Activated CD4-positive, alpha-beta T cell treated with anti-CD3 and anti-CD28 coated beads for 24 hours (primary cell): ENCODE results near the gene FAM53B.
"Not testable (repeated sequence)": the region's sequence is repeated elsewhere in the genome, so short reads cannot be mapped to it uniquely, and the experiment has no call there.

Experiments
- DNase-seq, 2 donors: peaks; one replicate each; pipeline ENCODE4 v3.0.0-alpha.2; 2020; ENCODE audit warnings: low read depth in 2 of 2

Gene FAM53B, protein sequence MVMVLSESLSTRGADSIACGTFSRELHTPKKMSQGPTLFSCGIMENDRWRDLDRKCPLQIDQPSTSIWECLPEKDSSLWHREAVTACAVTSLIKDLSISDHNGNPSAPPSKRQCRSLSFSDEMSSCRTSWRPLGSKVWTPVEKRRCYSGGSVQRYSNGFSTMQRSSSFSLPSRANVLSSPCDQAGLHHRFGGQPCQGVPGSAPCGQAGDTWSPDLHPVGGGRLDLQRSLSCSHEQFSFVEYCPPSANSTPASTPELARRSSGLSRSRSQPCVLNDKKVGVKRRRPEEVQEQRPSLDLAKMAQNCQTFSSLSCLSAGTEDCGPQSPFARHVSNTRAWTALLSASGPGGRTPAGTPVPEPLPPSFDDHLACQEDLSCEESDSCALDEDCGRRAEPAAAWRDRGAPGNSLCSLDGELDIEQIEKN

DNA sequence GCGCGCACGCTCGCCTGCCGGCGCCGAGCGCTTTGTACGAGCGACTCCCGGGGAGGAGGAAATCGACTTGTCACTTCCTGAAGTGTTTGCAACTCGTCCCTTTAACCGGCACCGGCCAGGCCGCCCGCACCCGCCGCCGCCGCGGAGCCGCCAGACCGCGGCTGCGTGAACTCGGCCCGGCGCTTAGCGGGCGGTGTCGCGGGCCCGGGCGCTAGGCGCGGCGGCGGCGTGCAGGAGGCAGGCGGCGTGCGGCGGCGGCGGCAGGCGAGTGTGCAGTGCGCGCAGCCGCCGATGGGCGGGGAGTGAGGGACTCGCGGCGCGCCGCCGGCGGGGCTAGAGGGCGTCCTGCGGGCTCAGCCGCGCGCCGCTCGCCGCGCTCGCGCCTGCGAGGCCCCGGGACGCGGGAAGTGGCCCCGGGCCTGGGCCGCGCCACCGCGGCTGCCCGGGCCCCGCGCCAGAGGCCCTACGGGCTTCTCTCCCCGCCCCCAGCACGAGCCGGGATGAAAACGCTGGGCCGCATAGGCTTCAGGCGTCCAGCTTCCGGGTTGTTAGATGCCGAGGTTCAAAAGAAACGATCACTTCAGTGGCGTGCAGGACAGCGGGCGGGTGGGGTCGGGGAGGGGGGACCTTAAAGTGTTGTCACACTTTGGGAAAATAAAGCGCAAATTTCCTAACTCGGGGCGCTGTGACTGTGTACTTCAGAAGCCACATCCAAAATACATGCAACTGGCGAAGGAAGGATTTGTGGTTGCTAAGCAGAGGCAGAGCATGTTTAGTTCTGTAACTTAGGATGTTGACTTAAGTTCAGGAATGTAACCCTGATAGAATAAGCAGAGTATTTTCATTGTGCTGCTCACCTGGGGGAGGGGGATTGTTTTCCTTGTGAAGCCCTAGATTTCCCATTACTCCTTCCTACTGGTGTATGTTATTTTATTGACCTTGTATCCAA lies at the start of gene FAM53B:
Gene FAM53B (minus strand): TSS at position 277 of the 949 bp plus-strand sequence. CDS start 37,665 bp downstream, outside the sequence.
- peak; percentile 65 to 66 for DNase-seq

DNA sequence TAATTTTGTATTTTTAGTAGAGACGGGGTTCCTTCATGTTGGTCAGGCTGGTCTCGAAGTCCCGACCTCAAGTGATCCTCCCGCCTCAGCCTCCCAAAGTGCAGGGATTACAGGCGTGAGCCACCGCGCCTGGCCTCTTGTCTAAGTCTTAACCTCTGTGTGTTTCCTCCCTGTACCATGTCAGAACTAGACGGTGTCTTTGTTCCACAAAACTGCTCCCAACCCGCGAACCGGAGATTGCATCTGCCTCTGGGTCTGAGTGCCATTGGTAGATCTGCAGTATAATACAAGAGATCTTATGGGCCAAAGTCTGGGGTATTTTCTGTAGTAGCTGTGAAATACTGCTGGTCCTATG lies 48.8 kb upstream of the FAM53B start:
- no peak for DNase-seq

DNA sequence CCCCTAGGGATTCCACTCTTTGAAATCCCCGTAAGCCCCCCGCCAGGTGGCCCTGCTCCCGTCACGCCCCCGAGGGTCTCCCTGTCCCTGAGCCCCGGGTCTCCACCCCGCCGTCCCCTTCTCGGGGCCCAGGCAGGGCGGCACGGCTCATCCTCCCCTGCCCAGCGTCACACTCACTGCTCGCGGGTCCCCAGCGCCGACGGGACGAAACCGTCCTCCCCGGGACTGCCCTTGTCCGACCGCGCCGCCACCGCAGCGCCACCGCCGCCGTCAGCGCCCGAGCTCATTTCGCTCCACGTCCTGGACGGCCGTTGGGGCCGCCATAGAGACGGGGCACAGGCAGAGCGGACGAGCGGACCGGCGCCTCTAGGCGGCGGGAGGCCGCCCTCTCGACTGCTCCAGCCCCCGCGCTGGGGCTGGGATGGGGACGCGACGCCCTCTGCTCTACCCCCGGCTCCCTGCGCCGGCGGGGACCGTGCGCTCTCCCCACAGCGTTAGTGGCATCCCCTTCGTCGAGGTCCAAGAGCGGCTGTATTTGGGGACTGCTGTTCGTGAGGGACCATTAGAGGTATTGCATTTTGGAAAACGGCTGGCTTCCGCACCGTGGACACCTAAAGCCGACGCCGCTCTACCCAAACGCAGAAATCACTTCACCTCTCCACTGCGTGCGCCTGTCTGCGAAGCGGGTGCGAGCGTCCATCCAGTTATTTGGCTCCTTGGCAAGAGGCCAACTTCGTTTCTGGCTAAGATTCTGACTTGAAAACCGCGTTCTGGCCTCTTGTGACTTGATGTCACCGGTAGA lies 47.6 kb upstream of the FAM53B start, which contains the start of gene EEF1AKMT2:
Gene EEF1AKMT2 (minus strand): TSS at position 341 of the 802 bp plus-strand sequence. CDS start 54 bp downstream, at position 287.
- DNase-seq: peak; percentile 72 to 73

DNA sequence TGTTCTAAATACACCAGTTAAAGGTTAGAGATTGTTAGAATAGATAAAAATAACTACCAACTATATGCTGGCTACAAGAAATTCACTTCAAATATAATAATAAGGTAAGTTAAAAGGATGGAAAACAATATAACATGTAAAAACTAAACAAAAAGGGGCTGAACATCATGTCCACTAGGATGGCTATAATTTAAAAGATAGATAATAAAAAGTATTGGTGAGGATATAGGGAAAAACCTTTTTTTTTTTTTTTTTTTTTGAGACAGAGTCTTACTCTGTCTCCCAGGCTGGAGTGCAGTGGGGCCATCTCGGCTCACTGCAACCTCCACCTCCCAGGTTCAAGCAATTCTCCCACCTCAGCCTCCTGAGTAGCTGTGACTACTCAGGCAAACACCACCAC lies 38.7 kb upstream of the FAM53B start:
- not testable (repeated sequence) for DNase-seq

DNA sequence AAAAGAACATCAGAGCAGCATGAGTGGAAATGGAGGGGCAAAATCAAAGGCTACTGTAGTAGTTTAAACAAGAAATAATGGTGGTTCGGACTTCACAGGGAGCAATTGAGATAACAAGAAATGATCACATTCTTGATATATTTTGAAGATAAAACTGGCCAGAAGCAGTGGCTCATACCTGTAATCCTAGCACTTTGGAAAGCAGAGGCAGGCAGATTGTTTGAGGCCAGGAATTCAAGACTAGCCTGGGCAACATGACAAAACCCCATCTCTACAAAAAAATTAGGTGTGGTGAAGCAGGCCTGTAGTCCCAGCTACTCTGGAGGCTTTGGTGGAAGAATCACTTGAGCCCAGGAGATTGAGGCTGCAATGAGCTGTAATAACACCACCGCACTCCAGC lies 24.6 kb upstream of the FAM53B start:
- no peak for DNase-seq

DNA sequence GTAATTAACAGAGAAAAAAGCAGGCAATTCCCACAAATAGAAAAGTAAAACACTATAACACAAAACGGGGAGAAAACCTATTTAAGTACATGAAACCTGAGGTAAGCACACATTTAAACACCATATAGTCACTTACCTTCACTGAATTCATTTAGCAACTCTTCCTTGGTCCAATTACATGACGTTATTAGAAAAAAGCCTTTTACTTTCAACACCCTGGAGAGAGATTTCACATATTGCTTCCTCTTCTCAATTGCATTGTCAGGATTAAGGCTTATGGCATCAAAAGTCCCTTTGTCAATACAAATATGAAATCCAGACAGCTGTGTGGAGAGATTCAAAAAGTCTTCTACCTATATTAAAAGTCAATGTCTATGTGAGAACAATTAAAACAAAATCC lies 21.1 kb upstream of the FAM53B start:
- no peak for DNase-seq

DNA sequence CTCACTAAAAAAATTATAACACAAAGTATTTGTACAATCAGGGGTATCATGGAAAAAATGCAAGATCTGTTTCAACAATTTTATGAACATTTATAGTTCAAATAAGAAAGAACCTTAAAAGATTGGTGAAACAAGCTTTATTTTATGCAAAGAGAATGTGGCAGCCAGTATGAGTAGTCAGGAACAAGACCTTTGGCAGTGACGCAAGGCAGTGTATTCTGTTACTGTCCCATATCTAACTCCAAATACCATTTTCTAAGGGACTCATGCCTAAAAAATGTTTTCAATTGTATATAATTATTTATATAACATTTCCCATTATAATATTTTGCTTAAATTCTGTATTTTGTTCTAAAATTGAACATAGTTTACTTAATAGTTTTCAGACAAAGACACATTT lies 19.1 kb upstream of the FAM53B start:
- DNase-seq: no peak

DNA sequence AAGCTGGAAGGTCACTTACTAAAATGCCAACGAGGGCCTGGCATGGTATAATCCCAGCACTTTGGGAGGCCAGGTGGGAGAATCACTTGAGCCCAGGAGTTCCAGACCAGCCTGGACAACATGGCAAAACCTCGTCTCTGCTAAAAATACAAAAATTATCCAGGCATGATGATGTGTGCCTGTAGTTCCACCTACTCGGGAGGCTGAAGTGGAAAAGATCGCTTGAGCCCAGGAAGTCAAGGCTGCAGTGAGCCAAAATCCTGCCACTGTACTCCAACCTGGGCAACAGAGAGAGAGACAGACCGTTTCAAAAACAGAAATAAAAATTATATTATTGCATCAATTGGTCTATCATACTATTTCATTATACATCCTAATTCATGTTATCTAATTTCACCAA lies 18.1 kb upstream of the FAM53B start:
- DNase-seq: no peak

DNA sequence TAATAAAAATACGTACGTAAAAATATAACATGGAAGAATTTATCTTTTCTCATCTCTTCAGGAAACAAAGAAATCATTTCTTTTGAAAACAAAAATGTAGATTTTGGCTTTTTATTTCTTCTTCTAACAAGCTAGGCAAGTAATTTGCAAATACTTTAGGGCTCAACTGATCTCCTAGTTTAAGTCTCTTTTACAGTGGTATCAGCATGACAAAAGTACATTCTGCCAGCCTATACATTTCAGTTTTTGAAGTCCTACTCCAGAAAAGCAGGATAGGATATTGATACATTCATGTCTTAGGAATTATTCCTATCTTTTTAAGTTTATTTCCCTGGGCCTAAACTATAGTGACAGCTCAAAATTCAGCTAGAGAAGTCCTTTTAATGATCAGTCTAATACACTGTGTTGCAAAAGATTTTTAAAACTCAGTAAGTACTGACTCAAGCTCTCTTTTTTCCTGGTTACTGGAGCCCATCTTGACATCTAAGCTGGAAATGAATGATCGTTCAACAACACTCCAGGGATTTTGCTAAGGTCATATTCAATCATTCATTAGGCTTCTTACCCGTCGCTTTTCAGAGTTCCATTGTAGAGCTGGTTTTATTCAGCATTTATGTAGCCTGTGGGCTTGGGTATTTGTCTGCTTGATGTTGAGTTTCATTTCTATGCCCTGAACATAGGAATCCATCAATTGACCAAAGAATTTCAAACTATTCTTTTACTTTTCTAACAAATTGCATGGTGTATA lies 12.2 kb upstream of the FAM53B start:
- DNase-seq: no peak

DNA sequence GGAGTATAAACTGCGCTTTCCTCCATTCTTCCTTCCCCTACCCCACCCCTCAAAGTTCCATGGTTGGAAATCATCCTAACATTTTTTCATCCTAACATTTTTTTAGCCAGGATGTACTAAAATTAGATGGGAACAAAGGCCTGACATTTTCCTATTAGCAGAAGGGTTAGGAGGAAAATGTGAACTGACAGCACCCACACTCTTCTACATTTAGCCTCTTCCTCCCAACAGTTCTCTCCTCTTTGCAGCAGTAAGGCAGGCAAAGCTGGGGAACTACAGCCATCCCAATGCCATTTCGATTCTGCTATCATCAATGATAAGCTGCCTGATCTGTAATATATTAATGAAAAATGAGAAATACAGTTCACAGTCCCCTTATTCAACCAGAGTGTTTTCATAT lies 11.4 kb upstream of the FAM53B start:
- DNase-seq: no peak

DNA sequence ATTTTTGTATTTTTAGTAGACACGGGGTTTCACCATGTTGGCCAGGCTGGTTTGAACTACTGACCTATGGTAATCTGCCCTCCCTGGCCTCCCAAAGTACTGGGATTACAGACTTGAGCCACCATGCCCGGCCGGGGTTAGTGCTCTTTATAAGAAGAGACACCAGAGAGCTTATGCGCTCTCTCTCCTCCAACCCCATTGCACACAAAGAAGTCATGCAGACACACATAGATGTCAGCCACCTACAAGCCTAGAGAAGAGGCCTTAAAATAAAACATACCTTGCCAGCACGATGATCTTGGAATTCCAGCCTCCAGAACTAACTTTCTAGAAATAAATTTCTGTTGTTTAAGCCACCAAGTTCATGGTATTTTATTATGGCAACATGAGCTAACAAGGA lies 10.0 kb upstream of the FAM53B start:
- no peak for DNase-seq

DNA sequence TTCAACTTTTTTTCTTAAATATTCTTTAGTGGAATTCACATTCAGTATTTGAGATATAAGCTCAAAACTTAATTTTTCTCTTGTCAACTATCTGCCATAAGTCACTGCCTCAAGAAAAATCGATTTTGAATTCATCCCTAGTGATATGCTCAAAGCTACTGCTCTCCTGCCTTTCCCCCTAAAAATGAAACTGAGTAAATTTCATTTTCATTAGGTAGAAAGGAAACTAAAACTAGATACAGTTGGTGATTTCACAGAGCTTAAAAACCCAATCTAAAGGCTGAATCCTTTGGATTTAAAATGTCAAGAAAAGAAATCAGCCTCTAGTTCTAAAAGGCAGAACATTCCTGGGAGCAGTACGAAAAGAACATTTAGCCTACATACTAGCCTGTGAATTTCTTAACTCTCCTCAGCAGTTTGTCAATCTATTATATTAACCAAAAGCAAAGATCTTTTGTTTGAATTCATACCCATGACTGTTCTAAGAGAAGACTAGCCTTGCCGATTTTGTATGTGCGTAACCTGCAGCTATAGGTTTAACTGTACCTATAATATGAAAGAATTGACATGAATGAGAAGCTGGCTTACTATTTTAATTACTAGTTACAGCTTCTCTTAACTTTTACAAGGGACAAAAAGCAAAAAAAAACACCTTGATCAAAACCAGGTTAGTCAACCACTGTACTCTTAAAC lies 4.9 kb upstream of the FAM53B start:
- no peak for DNase-seq

DNA sequence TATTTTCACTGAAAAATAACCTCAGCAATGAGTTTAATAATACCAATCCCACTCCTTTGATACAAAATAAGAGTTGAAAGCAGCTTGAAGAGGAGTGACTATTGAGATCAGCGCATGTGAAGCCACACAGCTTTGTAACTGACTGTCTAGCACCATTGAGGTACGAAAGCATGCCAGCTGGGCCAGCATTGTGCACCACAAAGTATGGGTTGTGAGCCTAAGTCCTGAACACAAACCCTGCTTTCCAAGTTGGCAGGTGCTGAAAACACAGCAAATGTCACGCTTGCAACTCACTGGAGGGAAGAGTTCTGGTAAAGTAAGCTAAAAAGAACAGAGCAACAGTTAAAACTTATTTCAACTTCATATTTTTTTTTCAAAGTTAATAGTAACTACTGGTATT lies 4.0 kb upstream of the FAM53B start:
- no peak for DNase-seq

DNA sequence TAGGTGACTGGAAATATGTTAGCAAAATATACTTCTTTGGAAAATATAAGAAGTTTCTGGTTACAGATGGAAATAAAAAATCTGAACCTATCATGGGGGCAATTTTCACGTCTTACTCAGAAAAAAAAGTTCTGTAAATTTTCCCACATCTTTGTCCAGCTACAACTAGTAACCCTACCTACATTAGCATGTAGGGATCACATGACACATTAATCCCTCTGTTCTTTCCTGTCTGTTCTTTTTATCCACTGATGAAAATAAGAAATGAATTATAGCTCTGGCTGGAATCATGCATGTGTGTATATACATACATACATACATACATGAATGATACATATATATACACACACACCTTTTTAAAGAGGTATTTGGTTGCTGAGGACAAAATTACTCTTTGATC lies 3.6 kb upstream of the FAM53B start:
- DNase-seq: no peak

DNA sequence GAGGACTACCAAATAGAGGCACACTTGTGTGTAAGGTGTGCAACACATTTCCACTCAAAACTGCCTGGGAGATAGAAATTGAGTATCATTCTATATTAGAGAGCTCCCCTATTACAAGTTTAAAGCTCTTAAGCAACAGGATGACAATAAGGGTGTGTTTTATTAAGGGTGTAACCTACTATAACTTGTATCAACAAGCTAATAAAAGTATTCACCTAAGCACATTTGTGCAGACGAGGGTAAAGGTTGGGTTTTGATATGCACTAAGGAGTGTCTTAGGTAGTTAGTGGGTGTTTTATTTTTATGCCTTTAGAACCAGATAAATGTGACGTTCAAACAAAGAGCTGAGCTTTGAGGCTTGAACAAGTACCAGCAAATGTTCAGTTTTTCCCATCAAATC lies 2.8 kb upstream of the FAM53B start:
- DNase-seq: no peak

DNA sequence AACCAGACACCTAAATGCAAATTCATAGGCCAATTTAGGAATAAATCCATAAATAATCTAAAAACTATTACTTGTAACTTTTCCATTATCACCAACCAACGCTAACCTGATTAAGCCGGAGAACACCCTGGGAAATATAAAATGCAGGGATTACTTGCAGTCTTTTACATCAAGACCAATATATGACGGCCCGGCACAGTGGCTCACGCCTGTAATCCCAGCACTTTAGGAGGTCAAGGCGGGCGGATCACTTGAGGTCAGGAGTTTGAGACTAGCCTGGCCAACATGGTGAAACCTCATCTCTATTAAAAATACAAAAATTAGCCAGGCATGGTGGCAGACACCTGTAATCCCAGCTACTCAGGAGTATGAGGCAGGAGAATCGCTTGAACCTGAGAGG lies 2.3 kb upstream of the FAM53B start:
- DNase-seq: not testable (repeated sequence)

DNA sequence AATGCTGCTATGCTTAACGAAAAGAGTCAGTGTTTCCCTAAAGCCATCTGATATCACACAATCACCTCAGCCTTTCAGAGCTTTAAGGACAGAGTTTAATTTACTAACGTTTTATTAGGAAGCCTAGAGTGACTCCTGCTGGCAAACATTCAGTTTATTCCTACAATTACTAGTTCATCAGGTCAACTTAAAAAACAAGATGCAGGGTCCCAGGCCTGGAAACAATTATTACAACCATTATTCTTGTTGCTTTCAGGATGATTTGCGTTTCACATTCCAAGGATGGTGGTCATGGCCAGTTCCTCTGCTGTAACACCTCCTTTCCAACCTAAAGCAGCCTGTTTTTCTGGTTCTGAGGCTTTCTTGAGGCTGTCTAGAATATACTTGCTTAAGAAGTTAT lies 1.5 kb upstream of the FAM53B start:
- DNase-seq: no peak

DNA sequence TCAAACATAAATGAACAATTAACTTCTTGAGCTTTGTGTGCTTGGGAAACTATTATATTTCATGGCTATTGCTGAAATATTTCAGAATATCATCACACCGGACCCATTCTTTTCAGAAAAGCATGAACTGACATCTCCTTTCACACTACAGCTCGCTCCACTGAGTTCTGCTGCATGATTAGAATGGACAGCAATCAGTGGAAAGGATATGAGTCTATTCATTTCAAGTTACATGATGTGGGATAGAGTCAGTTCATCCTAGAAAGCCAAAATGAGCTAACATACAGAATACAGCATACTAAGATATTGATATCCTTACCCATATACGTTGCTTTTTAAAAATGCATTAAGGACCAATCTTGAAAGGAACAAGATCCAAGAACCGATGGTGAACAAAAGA lies 1.1 kb upstream of the FAM53B start:
- DNase-seq: no peak

DNA sequence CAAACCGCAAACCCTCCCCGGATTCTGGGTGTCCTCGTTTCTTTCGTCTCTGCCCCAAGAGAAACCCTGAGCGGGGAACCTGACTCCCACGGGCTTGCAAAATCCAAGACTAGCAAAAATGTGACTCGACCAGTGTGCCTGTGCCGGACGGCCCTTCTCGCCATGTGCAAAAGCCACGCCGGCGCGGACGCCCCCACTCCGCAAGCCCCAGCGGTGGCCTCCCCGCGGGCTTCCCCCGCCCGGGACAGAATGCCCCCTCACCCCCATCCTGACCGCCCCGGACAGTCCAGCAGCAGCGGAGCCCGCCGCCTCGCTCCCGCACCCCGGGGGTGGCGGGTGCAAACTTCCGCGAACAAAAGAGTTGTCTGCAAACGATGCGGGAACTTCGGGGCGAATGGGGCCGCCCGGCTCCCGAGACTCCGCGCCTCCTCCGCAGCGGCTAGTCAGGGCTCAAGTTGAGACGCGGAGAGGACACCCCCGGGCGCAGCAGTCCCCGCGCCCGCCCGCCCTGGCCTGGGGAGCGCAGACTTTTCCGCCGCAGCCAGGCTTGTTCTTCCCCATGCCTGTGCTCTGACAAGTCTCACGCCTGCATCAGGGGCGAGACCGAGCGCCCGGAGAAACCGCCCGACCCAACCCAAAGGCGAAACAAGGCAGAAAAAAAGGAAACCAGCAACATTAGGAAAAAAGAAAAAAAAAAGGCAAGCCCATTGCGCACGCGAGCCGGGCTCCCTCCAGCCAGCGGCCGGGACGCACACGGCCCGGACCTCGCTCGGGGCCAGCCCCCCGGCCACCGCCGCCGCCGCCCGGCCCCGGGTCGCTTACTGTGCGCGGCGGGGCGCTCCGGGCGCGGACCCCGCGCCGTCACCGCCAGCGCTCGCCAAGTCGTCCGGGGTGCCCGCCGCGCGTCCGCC lies 732 bp downstream of the FAM53B start:
- DNase-seq: no peak
